T-cell (primary cell): ENCODE data around the gene IFNL1. TPM values are rescaled to one million over a fixed set of nuclear protein-coding genes. Genes with fewer than 3 reads are reported as not detected.

ENCODE experiments used
- ATAC-seq, 4 experiments: fragments of 200-7000 bp in 3 of 4; fragments of 150-1000 bp in 1 of 4; cut with Tn5 transposase; replicated peaks in 1 of 4; 1 replicate in 3 of 4; 2 replicates in 1 of 4; pipeline ENCODE4 v1.10.0; 2021; ENCODE audit warnings: moderate library complexity in 3 of 4, mild to moderate bottlenecking in 2 of 4, moderate number of reproducible peaks in 1 of 4
- CTCF ChIA-PET, 2 donors: fragments of 300-600 bp; sonication (Branson Sonifier 250); formaldehyde crosslinking; loops; one replicate each; lab custom pipeline; 2022; ENCODE audit warnings: antibody characterized with exemption in 2 of 2; lab: Charles Lee
- POLR2A ChIA-PET, 2 donors: fragments of 300-600 bp; sonication (Branson Sonifier 250); formaldehyde crosslinking; loops; one replicate each; lab custom pipeline; 2022; ENCODE audit warnings: antibody characterized with exemption in 2 of 2; lab: Charles Lee
- DNase-seq, 35 experiments: peaks; one replicate each; pipeline versions ENCODE4 v3.0.0 to v3.0.0-alpha.2; 2013 to 2023
- H3K27ac ChIP-seq: one replicate; pipeline ENCODE4 v1.5.1; 2013; ENCODE audit warnings: low read length
- H3K27me3 ChIP-seq, 2 experiments: replicated peaks in 1 of 2; 1 replicate in 1 of 2; 2 replicates in 1 of 2; pipeline versions ENCODE4 v1.6.1 to v1.7.0; 2013; ENCODE audit warnings: low read length in 1 of 2, mixed read lengths in 1 of 2; ENCODE audit not compliant: control insufficient read depth in 2 of 2, insufficient read depth in 2 of 2; ENCODE audit errors: extremely low read depth in 1 of 2
- H3K36me3 ChIP-seq, 2 donors: 1 replicate in 1 of 2; 2 replicates in 1 of 2; pipeline versions ENCODE4 v1.6.1 to v1.7.0; 2013; ENCODE audit warnings: low read length in 1 of 2; ENCODE audit not compliant: control insufficient read depth in 2 of 2, insufficient read depth in 1 of 2; ENCODE audit errors: extremely low read depth in 1 of 2
- H3K4me1 ChIP-seq, 2 experiments: 1 replicate in 1 of 2; 2 replicates in 1 of 2; pipeline versions ENCODE4 v1.6.1 to v1.7.0; 2013; ENCODE audit warnings: low read length in 2 of 2, mixed read lengths in 1 of 2; ENCODE audit not compliant: insufficient read depth in 2 of 2, control insufficient read depth in 1 of 2; ENCODE audit errors: extremely low read depth in 1 of 2
- H3K4me3 ChIP-seq, 2 donors: 1 replicate in 1 of 2; 2 replicates in 1 of 2; pipeline versions ENCODE4 v1.5.1 to v1.7.0; 2013; ENCODE audit warnings: mild to moderate bottlenecking in 2 of 2, low read length in 1 of 2, moderate library complexity in 1 of 2; ENCODE audit not compliant: control insufficient read depth in 1 of 2; ENCODE audit errors: extremely low read depth in 1 of 2
- H3K9me3 ChIP-seq: 2 replicates; pipeline ENCODE4 v1.7.0; 2013
- H3K27ac Mint-ChIP-seq, 2 donors: one replicate each; pipeline ENCODE4 v1.8.0; 2020 to 2021; ENCODE audit warnings: mild to moderate bottlenecking in 2 of 2, mixed read lengths in 2 of 2
- H3K27me3 Mint-ChIP-seq, 2 donors: one replicate each; pipeline ENCODE4 v1.8.0; 2021 to 2022; ENCODE audit warnings: mixed read lengths in 2 of 2
- H3K36me3 Mint-ChIP-seq: one replicate; pipeline ENCODE4 v1.8.0; 2021; ENCODE audit warnings: mixed read lengths
- H3K4me1 Mint-ChIP-seq, 3 donors: one replicate each; pipeline ENCODE4 v1.8.0; 2020 to 2022; ENCODE audit warnings: mixed read lengths in 3 of 3, mild to moderate bottlenecking in 1 of 3
- H3K4me3 Mint-ChIP-seq, 3 donors: one replicate each; pipeline ENCODE4 v1.8.0; 2020 to 2022; ENCODE audit warnings: mild to moderate bottlenecking in 3 of 3, mixed read lengths in 3 of 3, moderate library complexity in 3 of 3
- H3K9me3 Mint-ChIP-seq, 3 donors: one replicate each; pipeline ENCODE4 v1.8.0; 2020 to 2022; ENCODE audit warnings: mixed read lengths in 3 of 3
- WGBS: methylation state at CpG from one replicate; pipeline ENCODE4 v1.1.5; 2013; ENCODE audit warnings: missing lambda C conversion rate; ENCODE audit not compliant: insufficient coverage; 5-methylcytosine and 5-hydroxymethylcytosine counted together
- total RNA-seq, 35 experiments: library from RNA in 6 of 35; stranded (reverse) in 6 of 35; fragments of 120-200 nt in 1 of 35; gene quantifications; one replicate each; pipeline versions ENCODE4 v1.2.1 to v1.2.4 and lab custom pipeline; 2013 to 2026

Gene IFNL1
- total RNA-seq, 5 donors from 2014 or later (not counting 1 experiment from before 2014, with no cell fraction given), result 0.49 TPM; not detected in 4

- ATAC-seq (no peak), DNase-seq (no peak)
- no peak overlapping the region for H3K27ac ChIP-seq
- CTCF ChIA-PET, result no interaction called here
- H3K4me1 Mint-ChIP-seq, result peaks cover under 1 to 11% (median 1%) of the 10 kb centered on the region in 3 donors
- peaks cover 0 to 3% of the 10 kb centered on the region in 2 experiments for H3K27me3 ChIP-seq
- no peaks in the 10 kb centered on the region for H3K9me3 ChIP-seq
- 59% methylated on average over 3 of the region's 6 CpGs for WGBS
- no peaks in the 10 kb centered on the region for H3K27me3 Mint-ChIP-seq
- no peak overlapping the region for H3K4me3 Mint-ChIP-seq
- H3K4me3 ChIP-seq, result no peak overlapping the region
- H3K4me1 ChIP-seq, result peaks cover 0 to 1% of the 10 kb centered on the region in 2 experiments
- POLR2A ChIA-PET, result no interaction called here
- H3K27ac Mint-ChIP-seq, result no peak overlapping the region
- H3K36me3 ChIP-seq, result peaks cover 0 to 7% of the 10 kb centered on the region in 2 donors
- H3K9me3 Mint-ChIP-seq, result no peaks in the 10 kb centered on the region
- H3K36me3 Mint-ChIP-seq, result peaks cover 13% of the 10 kb centered on the region
These were observed 8.7 kb downstream of the IFNL1 start for GRCh38 chr19:39304701-39305571.

GRCh38 chr19:39306075-39306474, 9.9 kb downstream of the IFNL1 start:
- Mint-ChIP-seq H3K36me3 (peaks cover 20% of the 10 kb centered on the region), H3K27me3 (no peaks in the 10 kb centered on the region), H3K27ac (no peak overlapping the region), H3K4me1 (peaks cover 1 to 23% (median 8%) of the 10 kb centered on the region in 3 donors), H3K4me3 (no peak overlapping the region), H3K9me3 (no peaks in the 10 kb centered on the region)
- peaks cover 4 to 11% of the 10 kb centered on the region in 2 donors for H3K36me3 ChIP-seq
- H3K27ac ChIP-seq, result no peak overlapping the region
- H3K4me3 ChIP-seq, result no peak overlapping the region
- peaks cover 0 to 3% of the 10 kb centered on the region in 2 experiments for H3K27me3 ChIP-seq
- H3K9me3 ChIP-seq, result no peaks in the 10 kb centered on the region
- ATAC-seq, result no peak
- POLR2A ChIA-PET, result interaction anchor here in 1 of 2 donors (0.7 kb wide), 1 partner anchor 27 kb away, joined by 5 read pairs; no protein-coding TSS in a partner anchor
- peaks cover 0 to 4% of the 10 kb centered on the region in 2 experiments for H3K4me1 ChIP-seq
- CTCF ChIA-PET, result no interaction called here
- DNase-seq, result no peak

- Histone ChIP-seq H3K36me3 (peaks cover 4 to 20% of the 10 kb centered on the region in 2 donors), H3K27ac (no peak overlapping the region), H3K4me1 (peaks cover 0 to 6% of the 10 kb centered on the region in 2 experiments), H3K9me3 (no peaks in the 10 kb centered on the region), H3K4me3 (peak overlapping the region in 1 of 2 donors; percentile 55), H3K27me3 (peaks cover 0 to 3% of the 10 kb centered on the region in 2 experiments)
- ATAC-seq, result no peak
- peaks cover 5 to 33% (median 8%) of the 10 kb centered on the region in 3 donors for H3K4me1 Mint-ChIP-seq
- no peaks in the 10 kb centered on the region for H3K27me3 Mint-ChIP-seq
- no peak overlapping the region for H3K27ac Mint-ChIP-seq
- peaks cover 26% of the 10 kb centered on the region for H3K36me3 Mint-ChIP-seq
- WGBS, result 84% methylated on average over 64 of the region's 71 CpGs
- POLR2A ChIA-PET, result no interaction called here
- CTCF ChIA-PET, result no interaction called here
- DNase-seq, result no peak
- H3K9me3 Mint-ChIP-seq, result no peaks in the 10 kb centered on the region
- no peak overlapping the region for H3K4me3 Mint-ChIP-seq
These were observed 11.0 kb downstream of the IFNL1 start for GRCh38 chr19:39307046-39307821.

DNA sequence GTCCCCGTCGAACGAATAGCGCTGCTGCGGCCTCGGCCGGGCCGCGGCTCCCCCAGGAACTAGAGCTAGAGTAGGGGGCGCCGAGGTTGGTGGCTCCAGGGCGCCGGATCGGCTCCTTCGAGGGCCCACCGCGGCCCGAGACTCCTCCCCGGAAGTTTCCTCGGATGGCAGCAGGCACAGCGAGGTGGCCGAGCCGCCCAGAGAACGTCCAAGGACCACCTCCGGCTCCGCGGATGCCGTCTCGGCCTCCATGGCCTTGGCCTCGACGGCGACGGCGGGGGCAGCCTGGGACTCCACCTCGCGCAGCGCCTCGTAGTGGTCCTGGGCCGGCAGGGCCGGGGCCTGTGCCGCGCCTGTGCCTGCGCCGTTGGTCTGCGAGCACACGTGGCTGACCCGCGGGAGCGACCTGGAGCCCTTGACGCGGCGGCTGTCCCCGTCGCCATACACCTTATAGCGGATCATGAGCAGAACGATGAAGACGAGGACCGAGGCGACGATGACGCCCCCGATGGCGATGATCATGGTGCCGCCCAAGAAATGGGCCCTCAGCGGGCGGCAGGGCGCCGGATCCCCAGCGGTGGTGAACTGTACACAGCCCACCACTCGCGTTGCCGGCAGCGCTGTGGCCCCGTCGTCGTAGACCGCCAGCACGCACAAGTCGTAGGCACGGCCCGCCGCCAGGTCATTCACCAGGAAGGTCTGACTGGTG, 11.8 kb downstream of the IFNL1 start:
- Histone ChIP-seq H3K4me1 (peaks cover 0 to 6% of the 10 kb centered on the region in 2 experiments), H3K9me3 (no peaks in the 10 kb centered on the region), H3K27me3 (peaks cover 0 to 3% of the 10 kb centered on the region in 2 experiments), H3K27ac (no peak overlapping the region), H3K4me3 (peak overlapping the region in 1 of 2 donors; percentile 55), H3K36me3 (peaks cover 7 to 27% of the 10 kb centered on the region in 2 donors)
- Mint-ChIP-seq H3K36me3 (peaks cover 31% of the 10 kb centered on the region), H3K4me3 (no peak overlapping the region), H3K27me3 (no peaks in the 10 kb centered on the region), H3K4me1 (peaks cover 5 to 33% (median 10%) of the 10 kb centered on the region in 3 donors), H3K9me3 (no peaks in the 10 kb centered on the region), H3K27ac (no peak overlapping the region)
- DNase-seq (no peak), ATAC-seq (no peak)
- ChIA-PET POLR2A (no interaction called here), CTCF (no interaction called here)
- WGBS, result 86% methylated on average over 67 of the region's 82 CpGs

GRCh38 chr19:39308531-39309304, 12.5 kb downstream of the IFNL1 start:
- Histone ChIP-seq H3K4me3 (no peak overlapping the region), H3K27ac (no peak overlapping the region), H3K9me3 (no peaks in the 10 kb centered on the region), H3K36me3 (peaks cover 9 to 34% of the 10 kb centered on the region in 2 donors), H3K4me1 (peaks cover 0 to 6% of the 10 kb centered on the region in 2 experiments), H3K27me3 (peaks cover 0 to 3% of the 10 kb centered on the region in 2 experiments)
- Mint-ChIP-seq H3K9me3 (no peaks in the 10 kb centered on the region), H3K36me3 (peaks cover 35% of the 10 kb centered on the region), H3K4me1 (peaks cover 5 to 33% (median 10%) of the 10 kb centered on the region in 3 donors), H3K4me3 (no peak overlapping the region), H3K27me3 (no peaks in the 10 kb centered on the region), H3K27ac (no peak overlapping the region)
- no peak for DNase-seq
- ChIA-PET CTCF (no interaction called here), POLR2A (interaction anchor here in 1 of 2 donors (0.7 kb wide), 1 partner anchor 37 kb away, joined by 9 read pairs; no protein-coding TSS in a partner anchor)
- 97% methylated on average over 11 of the region's 18 CpGs for WGBS
- ATAC-seq, result no peak
